ENCODE data around the gene TBC1D4.
A peak's percentile ranks its signal among the peaks of the same experiment; 100 is the strongest.

The TBC1D4 gene

DNA sequence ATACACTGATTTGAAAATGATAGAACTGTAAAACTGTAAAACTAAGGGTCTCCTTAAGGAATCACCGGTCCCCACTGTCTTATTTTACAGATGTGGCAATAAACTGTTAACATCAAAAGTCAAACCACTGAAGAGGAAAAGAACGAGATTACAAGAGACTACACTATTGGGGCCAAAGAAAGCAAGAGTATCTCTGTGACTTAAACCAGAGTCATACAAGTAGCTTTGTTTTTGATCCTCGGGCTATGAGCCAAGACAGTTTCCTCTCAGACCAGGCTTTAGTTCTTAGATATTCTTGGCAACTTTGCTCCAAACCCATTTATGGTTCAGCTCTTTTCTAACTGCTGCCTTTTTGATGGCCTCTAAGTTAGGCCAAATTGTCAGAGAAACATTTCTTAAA lies 113.8 kb downstream of the TBC1D4 start:
- no peak overlapping the region for H3K4me3 ChIP-seq
- H3K36me3 ChIP-seq (ENCODE audit: insufficient read depth, low read length): no peaks in the 10 kb centered on the region
- H3K9me3 ChIP-seq (ENCODE audit: low read depth, low read length): no peaks in the 10 kb centered on the region
- no peak overlapping the region for H3K27ac ChIP-seq
- no peak for DNase-seq (ENCODE audit: low read depth, low spot score)
- peak overlapping the region; percentile 1 for H3K9ac ChIP-seq (ENCODE audit: insufficient read length)
- TF ChIP-seq POLR2AphosphoS5 (IDR thresholded peaks at IDR 0.05; ENCODE audit: borderline replicate concordance, low read depth, low read length) (no peak), EZH2 (IDR thresholded peaks at IDR 0.05) (no peak), FOXP2 (optimal IDR thresholded peaks at IDR 0.05; ENCODE audit: control extremely low read depth, extremely low read length, insufficient read depth) (no peak)

- H3K9me3 ChIP-seq (ENCODE audit: low read depth, low read length): no peaks in the 10 kb centered on the region
- peak overlapping the region; percentile 24; the same call in 1 of the 2 replicates for H3K4me3 ChIP-seq
- H3K36me3 ChIP-seq (ENCODE audit: insufficient read depth, low read length): no peaks in the 10 kb centered on the region
- DNase-seq (ENCODE audit: low read depth, low spot score): no peak
- peak overlapping the region; percentile 16 for H3K9ac ChIP-seq (ENCODE audit: insufficient read length)
- H3K27ac ChIP-seq: peak overlapping the region; percentile 14; the same call in 1 of the 2 replicates
- TF ChIP-seq FOXP2 (optimal IDR thresholded peaks at IDR 0.05; ENCODE audit: control extremely low read depth, extremely low read length, insufficient read depth) (no peak), EZH2 (IDR thresholded peaks at IDR 0.05) (no peak), POLR2AphosphoS5 (IDR thresholded peaks at IDR 0.05; ENCODE audit: borderline replicate concordance, low read depth, low read length) (no peak)
These were observed 115.3 kb downstream of the TBC1D4 start for GRCh38 chr13:75366380-75367280.

GRCh38 chr13:75365724-75366173 lies 116.2 kb downstream of the TBC1D4 start:
- H3K4me3 ChIP-seq: no peak overlapping the region
- H3K27ac ChIP-seq: no peak overlapping the region
- no peaks in the 10 kb centered on the region for H3K36me3 ChIP-seq (ENCODE audit: insufficient read depth, low read length)
- H3K9me3 ChIP-seq (ENCODE audit: low read depth, low read length): no peaks in the 10 kb centered on the region
- no peak for TF ChIP-seq EZH2 (IDR thresholded peaks at IDR 0.05)
- no peak for TF ChIP-seq FOXP2 (optimal IDR thresholded peaks at IDR 0.05; ENCODE audit: control extremely low read depth, extremely low read length, insufficient read depth)
- no peak overlapping the region for H3K9ac ChIP-seq (ENCODE audit: insufficient read length)
- DNase-seq (ENCODE audit: low read depth, low spot score): no peak

GRCh38 chr13:75364131-75364713 lies 117.7 kb downstream of the TBC1D4 start:
- no peaks in the 10 kb centered on the region for H3K9me3 ChIP-seq (ENCODE audit: low read depth, low read length)
- H3K9ac ChIP-seq (ENCODE audit: insufficient read length): no peak overlapping the region
- no peak for TF ChIP-seq EZH2 (IDR thresholded peaks at IDR 0.05)
- TF ChIP-seq FOXP2 (optimal IDR thresholded peaks at IDR 0.05; ENCODE audit: control extremely low read depth, extremely low read length, insufficient read depth): no peak
- no peak for TF ChIP-seq POLR2AphosphoS5 (IDR thresholded peaks at IDR 0.05; ENCODE audit: borderline replicate concordance, low read depth, low read length)
- no peaks in the 10 kb centered on the region for H3K36me3 ChIP-seq (ENCODE audit: insufficient read depth, low read length)
- no peak for DNase-seq (ENCODE audit: low read depth, low spot score)
- no peak overlapping the region for H3K4me3 ChIP-seq
- no peak overlapping the region for H3K27ac ChIP-seq

- no peak overlapping the region for H3K27ac ChIP-seq
- H3K36me3 ChIP-seq (ENCODE audit: insufficient read depth, low read length): no peaks in the 10 kb centered on the region
- TF ChIP-seq EZH2 (IDR thresholded peaks at IDR 0.05) (no peak), POLR2AphosphoS5 (IDR thresholded peaks at IDR 0.05; ENCODE audit: borderline replicate concordance, low read depth, low read length) (no peak), FOXP2 (optimal IDR thresholded peaks at IDR 0.05; ENCODE audit: control extremely low read depth, extremely low read length, insufficient read depth) (no peak)
These were observed 118.6 kb downstream of the TBC1D4 start for GRCh38 chr13:75363371-75363770.

DNA sequence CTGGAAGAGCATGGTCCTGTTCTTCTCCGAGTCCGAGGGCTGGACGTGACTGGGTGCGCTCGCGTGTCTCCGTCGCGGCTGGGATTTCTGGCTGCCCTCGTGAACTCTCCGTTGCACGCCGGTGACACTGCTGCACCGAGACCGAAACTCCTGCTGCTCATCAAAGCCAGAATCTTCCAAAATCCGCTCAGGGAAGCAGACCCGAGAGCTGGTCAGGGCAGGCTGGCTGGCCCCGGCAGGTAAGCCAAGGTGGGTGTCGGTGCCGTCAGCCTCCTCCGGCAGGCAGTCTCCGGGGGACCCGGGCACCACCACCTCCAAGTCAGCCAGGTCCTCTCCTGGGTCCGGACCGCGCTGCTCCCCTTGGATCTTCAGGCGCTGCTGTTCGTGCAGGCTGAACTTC lies 119.9 kb downstream of the TBC1D4 start:
- H3K4me3 ChIP-seq: no peak overlapping the region
- no peak overlapping the region for H3K27ac ChIP-seq

More at GRCh38 chr13:75363371-75363770, 118.6 kb downstream of the TBC1D4 start:
- Histone ChIP-seq H3K4me3 (no peak overlapping the region), H3K9ac (ENCODE audit: insufficient read length) (no peak overlapping the region), H3K9me3 (ENCODE audit: low read depth, low read length) (no peaks in the 10 kb centered on the region)
- no peak for DNase-seq (ENCODE audit: low read depth, low spot score)

GRCh38 chr13:75360170-75360569 lies 121.8 kb downstream of the TBC1D4 start:
- no peaks in the 10 kb centered on the region for H3K9me3 ChIP-seq (ENCODE audit: low read depth, low read length)
- TF ChIP-seq EZH2 (IDR thresholded peaks at IDR 0.05) (no peak), FOXP2 (optimal IDR thresholded peaks at IDR 0.05; ENCODE audit: control extremely low read depth, extremely low read length, insufficient read depth) (no peak), POLR2AphosphoS5 (IDR thresholded peaks at IDR 0.05; ENCODE audit: borderline replicate concordance, low read depth, low read length) (no peak)
- H3K9ac ChIP-seq (ENCODE audit: insufficient read length): no peak overlapping the region
- DNase-seq (ENCODE audit: low read depth, low spot score): no peak
- H3K27ac ChIP-seq: no peak overlapping the region
- H3K36me3 ChIP-seq (ENCODE audit: insufficient read depth, low read length): no peaks in the 10 kb centered on the region
- no peak overlapping the region for H3K4me3 ChIP-seq

More for the DNA sequence above, 119.9 kb downstream of the TBC1D4 start:
- Histone ChIP-seq H3K36me3 (ENCODE audit: insufficient read depth, low read length) (no peaks in the 10 kb centered on the region), H3K9me3 (ENCODE audit: low read depth, low read length) (no peaks in the 10 kb centered on the region), H3K9ac (ENCODE audit: insufficient read length) (no peak overlapping the region)
- DNase-seq (ENCODE audit: low read depth, low spot score): no peak
- TF ChIP-seq FOXP2 (optimal IDR thresholded peaks at IDR 0.05; ENCODE audit: control extremely low read depth, extremely low read length, insufficient read depth) (no peak), POLR2AphosphoS5 (IDR thresholded peaks at IDR 0.05; ENCODE audit: borderline replicate concordance, low read depth, low read length) (no peak), EZH2 (IDR thresholded peaks at IDR 0.05) (no peak)

DNA sequence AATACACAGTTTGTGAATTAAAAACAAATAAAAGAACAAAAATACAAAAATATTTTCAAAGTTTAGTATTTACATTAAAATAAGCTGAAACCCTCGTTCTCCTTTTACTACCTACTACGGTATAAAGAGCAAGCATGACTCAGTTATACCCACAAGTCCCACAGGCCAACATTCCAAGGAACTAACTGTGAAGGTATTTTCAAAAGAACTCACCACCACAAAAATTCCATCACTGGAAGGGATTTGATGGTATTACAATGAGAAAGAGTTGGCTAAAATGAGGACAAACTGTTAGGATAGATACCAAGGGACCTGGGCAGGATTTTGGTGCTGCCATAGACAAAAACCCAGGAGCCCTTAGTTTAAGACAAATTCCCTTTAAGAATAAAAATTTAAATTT lies 122.7 kb downstream of the TBC1D4 start:
- no peaks in the 10 kb centered on the region for H3K36me3 ChIP-seq (ENCODE audit: insufficient read depth, low read length)
- H3K9me3 ChIP-seq (ENCODE audit: low read depth, low read length): no peaks in the 10 kb centered on the region
- TF ChIP-seq EZH2 (IDR thresholded peaks at IDR 0.05) (no peak), POLR2AphosphoS5 (IDR thresholded peaks at IDR 0.05; ENCODE audit: borderline replicate concordance, low read depth, low read length) (no peak)
- no peak overlapping the region for H3K4me3 ChIP-seq
- no peak overlapping the region for H3K9ac ChIP-seq (ENCODE audit: insufficient read length)
- no peak for DNase-seq (ENCODE audit: low read depth, low spot score)
- H3K27ac ChIP-seq: no peak overlapping the region

Measured in SK-N-MC (cell line).